ENCODE measurements around the gene DNAH6. TPM values are rescaled to one million over a fixed set of nuclear protein-coding genes. Genes with fewer than 3 reads are reported as not detected.

DNAH6 gene
- total and polyA plus RNA-seq, 2 of the 13 experiments (the other 11 are each of a cell fraction or from before 2014, with no cell fraction given) = 0.01 TPM; not detected in 1

- Histone ChIP-seq H3K36me3 (replicated peaks in 1 of 2; ENCODE audit: control insufficient read depth in 1 of 2, insufficient read depth in 2 of 2, low read length in 2 of 2) (no peaks in the 10 kb centered on the region), H3K9ac (ENCODE audit: insufficient read depth, low read depth, low read length) (no peak overlapping the region), H3K79me2 (ENCODE audit: insufficient read depth, low read length) (no peaks in the 10 kb centered on the region), H3K4me1 (ENCODE audit: insufficient read depth, low read length) (peaks cover 7% of the 10 kb centered on the region; the same call in 1 of the 2 replicates), H3K4me3 (replicated peaks in 1 of 3; ENCODE audit: insufficient read depth in 1 of 3, low read depth in 2 of 3, low read length in 3 of 3) (no peak overlapping the region), H3K9me3 (ENCODE audit: low read length) (no peaks in the 10 kb centered on the region), H3K27me3 (ENCODE audit: control insufficient read depth in 1 of 2, insufficient read depth in 2 of 2, low read length in 2 of 2) (no peaks in the 10 kb centered on the region), H2AFZ (ENCODE audit: low read length) (no peak overlapping the region), H3K27ac (ENCODE audit: extremely low read length, insufficient read depth, low read length) (no peak overlapping the region), H4K20me1 (ENCODE audit: insufficient read depth, low read length) (no peaks in the 10 kb centered on the region), H3K4me2 (ENCODE audit: low read depth, low read length) (no peak overlapping the region)
- intact Hi-C loops (cut with micrococcal nuclease; ENCODE audit: unreplicated experiment) (no loop called here), in situ Hi-C loops (cut with HindIII; ENCODE audit: extremely low pct_ligation_motif_present, low pct_unique_long_range_greater_than_20kb) (no loop called here)
- ATAC-seq = peak; percentile 46
- POLR2A ChIA-PET = no interaction called here
- peak; percentile 17 for DNase-seq (ENCODE audit: low spot score)
- CTCF ChIA-PET (ENCODE audit: low intra/inter-chr PET ratio, low total read pairs) = no interaction called here
- WGBS (ENCODE audit: low lambda C conversion rate) = 0% methylated on average over 1 of the region's 1 CpG
- no TSS peak for BruUV-seq (replicated peaks)
- TF ChIP-seq XRCC5 (optimal IDR thresholded peaks at IDR 0.05; ENCODE audit: low read length) (peak; percentile 39), MXD1 (CRISPR knock-in tag; IDR thresholded peaks at IDR 0.05) (no peak), ZNF263 (CRISPR knock-in tag; IDR thresholded peaks at IDR 0.05) (0 out of 2 replicates have a peak, but pooled peaks have one; percentile 76), IRF9 (CRISPR knock-in tag; IDR thresholded peaks at IDR 0.05; ENCODE audit: borderline replicate concordance) (no peak), ZBTB26 (CRISPR knock-in tag; IDR thresholded peaks at IDR 0.05; ENCODE audit: borderline replicate concordance) (peak; percentile 58; the same call in 1 of the 2 replicates)
- FAIRE-seq = no peak
Observed at GRCh38 chr2:84711651-84712050, 195.4 kb downstream of the DNAH6 start.

- Histone ChIP-seq H3K4me3 (replicated peaks in 1 of 3; ENCODE audit: insufficient read depth in 1 of 3, low read depth in 2 of 3, low read length in 3 of 3) (no peak overlapping the region), H3K27ac (ENCODE audit: extremely low read length, insufficient read depth, low read length) (no peak overlapping the region), H3K36me3 (replicated peaks in 1 of 2; ENCODE audit: control insufficient read depth in 1 of 2, insufficient read depth in 2 of 2, low read length in 2 of 2) (no peaks in the 10 kb centered on the region), H3K9me3 (ENCODE audit: low read length) (no peaks in the 10 kb centered on the region), H3K4me1 (ENCODE audit: insufficient read depth, low read length) (peaks cover 7% of the 10 kb centered on the region; the same call in 1 of the 2 replicates), H3K27me3 (ENCODE audit: control insufficient read depth in 1 of 2, insufficient read depth in 2 of 2, low read length in 2 of 2) (no peaks in the 10 kb centered on the region), H3K4me2 (ENCODE audit: low read depth, low read length) (no peak overlapping the region), H4K20me1 (ENCODE audit: insufficient read depth, low read length) (no peaks in the 10 kb centered on the region), H3K9ac (ENCODE audit: insufficient read depth, low read depth, low read length) (no peak overlapping the region), H3K79me2 (ENCODE audit: insufficient read depth, low read length) (no peaks in the 10 kb centered on the region), H2AFZ (ENCODE audit: low read length) (no peak overlapping the region)
- CTCF ChIA-PET (ENCODE audit: low intra/inter-chr PET ratio, low total read pairs) = no interaction called here
- POLR2A ChIA-PET = no interaction called here
- no peak for FAIRE-seq
- BruUV-seq (replicated peaks) = no TSS peak
- no peak for ATAC-seq
- WGBS (ENCODE audit: low lambda C conversion rate) = 55% methylated on average over 3 of the region's 3 CpGs
- in situ Hi-C loops (cut with HindIII; ENCODE audit: extremely low pct_ligation_motif_present, low pct_unique_long_range_greater_than_20kb) (no loop called here), intact Hi-C loops (cut with micrococcal nuclease; ENCODE audit: unreplicated experiment) (no loop called here)
- DNase-seq (ENCODE audit: low spot score) = no peak
- no peak for TF ChIP-seq RFX1 (IDR thresholded peaks at IDR 0.05)
- TF ChIP-seq NFE2 (CRISPR knock-in tag; IDR thresholded peaks at IDR 0.05) = no peak
- no peak for TF ChIP-seq ZNF224 (CRISPR knock-in tag; IDR thresholded peaks at IDR 0.05)
- TF ChIP-seq, protein P1, sequence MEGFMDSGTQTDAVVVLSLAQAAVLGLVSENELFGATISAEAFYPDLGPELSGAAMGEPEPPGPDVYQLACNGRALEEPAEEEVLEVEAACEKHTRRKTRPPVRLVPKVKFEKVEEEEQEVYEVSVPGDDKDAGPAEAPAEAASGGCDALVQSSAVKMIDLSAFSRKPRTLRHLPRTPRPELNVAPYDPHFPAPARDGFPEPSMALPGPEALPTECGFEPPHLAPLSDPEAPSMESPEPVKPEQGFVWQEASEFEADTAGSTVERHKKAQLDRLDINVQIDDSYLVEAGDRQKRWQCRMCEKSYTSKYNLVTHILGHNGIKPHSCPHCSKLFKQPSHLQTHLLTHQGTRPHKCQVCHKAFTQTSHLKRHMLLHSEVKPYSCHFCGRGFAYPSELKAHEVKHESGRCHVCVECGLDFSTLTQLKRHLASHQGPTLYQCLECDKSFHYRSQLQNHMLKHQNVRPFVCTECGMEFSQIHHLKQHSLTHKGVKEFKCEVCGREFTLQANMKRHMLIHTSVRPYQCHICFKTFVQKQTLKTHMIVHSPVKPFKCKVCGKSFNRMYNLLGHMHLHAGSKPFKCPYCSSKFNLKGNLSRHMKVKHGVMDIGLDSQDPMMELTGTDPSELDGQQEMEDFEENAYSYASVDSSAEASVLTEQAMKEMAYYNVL (CRISPR knock-in tag; IDR thresholded peaks at IDR 0.05; ENCODE audit: borderline replicate concordance) = no peak
- no peak for TF ChIP-seq GABPA (IDR thresholded peaks at IDR 0.05; ENCODE audit: low read depth, low read length)
- no peak for TF ChIP-seq GABPA (CRISPR knock-in tag; IDR thresholded peaks at IDR 0.05; ENCODE audit: low read depth)
- no peak for TF ChIP-seq ZNF816 (CRISPR knock-in tag; IDR thresholded peaks at IDR 0.05; ENCODE audit: borderline replicate concordance)
- TF ChIP-seq GMEB1 (CRISPR knock-in tag; IDR thresholded peaks at IDR 0.05; ENCODE audit: borderline replicate concordance) = no peak
Observed at GRCh38 chr2:84713441-84713840, 197.1 kb downstream of the DNAH6 start.
